Endothelial cell of umbilical vein (primary cell): ENCODE results near the gene PROM1. TPM values are rescaled to one million over a fixed set of nuclear protein-coding genes. Genes with fewer than 3 reads are reported as not detected.

Experiments used
- BruUV-seq: library from RNA; stranded (reverse); fragments of 400-500 nt; replicated peaks from 2 replicates; lab custom pipeline; 2021; lab: Mats Ljungman, UMichigan
- CTCF ChIA-PET: fragments of 300-600, 350-600 bp; sonication (Branson Sonifier 250); formaldehyde crosslinking; loops from one replicate; lab custom pipeline; 2021; ENCODE audit warnings: antibody characterized with exemption, inconsistent platforms; lab: Charles Lee
- POLR2A ChIA-PET: fragments of 300-600, 350-600 bp; sonication (Branson Sonifier 250); formaldehyde crosslinking; loops from one replicate; lab custom pipeline; 2021; ENCODE audit warnings: antibody characterized with exemption, inconsistent platforms; lab: Charles Lee
- DNase-seq: peaks from one replicate; pipeline ENCODE4 v3.0.0-alpha.2; 2011; ENCODE audit warnings: low read depth, low spot score
- FAIRE-seq: peaks from 2 replicates; lab custom pipeline; 2011; peaks lifted over from hg19 to GRCh38; lab: Jason Lieb, UNC
- H2AFZ ChIP-seq: 2 replicates; pipeline ENCODE4 v1.6.0; 2012; ENCODE audit warnings: low read depth, low read length, control low read depth, inconsistent platforms
- H3K27ac ChIP-seq: 2 replicates; pipeline ENCODE4 v1.5.1; 2011; ENCODE audit warnings: low read depth, mild to moderate bottlenecking, control low read depth, low read length, moderate library complexity; ENCODE audit not compliant: insufficient read depth
- H3K27me3 ChIP-seq, 2 experiments: 2 replicates each; pipeline versions ENCODE4 v1.6.0 to v1.6.1; 2011; ENCODE audit warnings: low read length in 2 of 2, mixed read lengths in 1 of 2; ENCODE audit not compliant: control insufficient read depth in 2 of 2, insufficient read depth in 2 of 2
- H3K36me3 ChIP-seq, 2 experiments: 2 replicates in 1 of 2; 3 replicates in 1 of 2; pipeline ENCODE4 v1.5.1; 2011; ENCODE audit warnings: low read length in 2 of 2, mild to moderate bottlenecking in 1 of 2, moderate library complexity in 1 of 2; ENCODE audit not compliant: control insufficient read depth in 2 of 2, insufficient read depth in 2 of 2; ENCODE audit errors: extremely low read depth in 1 of 2
- H3K4me1 ChIP-seq: 3 replicates; pipeline ENCODE4 v1.5.1; 2011; ENCODE audit warnings: mild to moderate bottlenecking, low read length; ENCODE audit not compliant: control insufficient read depth, insufficient read depth; ENCODE audit errors: extremely low read depth
- H3K4me2 ChIP-seq: 2 replicates; pipeline ENCODE4 v1.6.1; 2011; ENCODE audit warnings: low read length, control low read depth, mixed read lengths; ENCODE audit not compliant: insufficient read depth
- H3K4me3 ChIP-seq, 3 experiments: fragments of 200-600 bp in 1 of 3; sonication (generic), shearing (Covaris generic) in 1 of 3; replicated peaks in 1 of 3; 2 replicates each; pipeline ENCODE4 v1.5.1; 2011 to 2016; ENCODE audit warnings: control low read depth in 3 of 3, low read length in 3 of 3, mild to moderate bottlenecking in 2 of 3, inconsistent platforms in 1 of 3, low read depth in 1 of 3, moderate library complexity in 1 of 3; ENCODE audit not compliant: insufficient read depth in 1 of 3
- H3K79me2 ChIP-seq: 2 replicates; pipeline ENCODE4 v1.6.0; 2012; ENCODE audit warnings: low read length, inconsistent platforms; ENCODE audit not compliant: control insufficient read depth, insufficient read depth
- H3K9ac ChIP-seq: replicated peaks from 2 replicates; pipeline ENCODE3; 2011; ENCODE audit warnings: low read length, control low read depth; ENCODE audit not compliant: insufficient read depth; ENCODE audit errors: extremely low read depth
- H3K9me1 ChIP-seq: replicated peaks from 3 replicates; pipeline ENCODE4 v1.6.0; 2011; ENCODE audit warnings: mild to moderate bottlenecking, low read length; ENCODE audit not compliant: control insufficient read depth, insufficient read depth; ENCODE audit errors: extremely low read depth
- H3K9me3 ChIP-seq: replicated peaks from 2 replicates; pipeline ENCODE4 v1.5.1; 2012; ENCODE audit warnings: low read length, inconsistent platforms; ENCODE audit not compliant: control insufficient read depth, insufficient read depth
- H4K20me1 ChIP-seq: replicated peaks from 2 replicates; pipeline ENCODE3; 2011; ENCODE audit warnings: mild to moderate bottlenecking, low read length; ENCODE audit not compliant: control insufficient read depth, insufficient read depth; ENCODE audit errors: extremely low read depth
- EZH2 ChIP-seq: IDR thresholded peaks from 2 replicates; pipeline ENCODE4 v1.6.1; 2012; ENCODE audit warnings: borderline replicate concordance, low read depth, mild to moderate bottlenecking, moderate library complexity, low read length, inconsistent platforms; ENCODE audit not compliant: severe bottlenecking
- FOS ChIP-seq: IDR thresholded peaks from 2 replicates; pipeline ENCODE4 v1.6.1; 2011; ENCODE audit warnings: mild to moderate bottlenecking, low read length, moderate library complexity, borderline replicate concordance; ENCODE audit not compliant: insufficient read depth
- GATA2 ChIP-seq: IDR thresholded peaks from 2 replicates; pipeline ENCODE4 v1.7.0; 2011; ENCODE audit warnings: low read depth, mild to moderate bottlenecking, moderate library complexity, mixed read lengths, low read length; ENCODE audit not compliant: insufficient read length, insufficient read depth
- JUN ChIP-seq: IDR thresholded peaks from 2 replicates; pipeline ENCODE4 v1.6.1; 2011; ENCODE audit warnings: borderline replicate concordance, low read depth; ENCODE audit not compliant: insufficient read length, insufficient read depth
- POLR2A ChIP-seq: IDR thresholded peaks from 2 replicates; pipeline ENCODE4 v1.6.1; 2012; ENCODE audit warnings: low read depth, mild to moderate bottlenecking, control low read depth, low read length
- POLR2AphosphoS5 ChIP-seq: IDR thresholded peaks from 2 replicates; pipeline ENCODE4 v1.6.1; 2012; ENCODE audit warnings: low read depth, mild to moderate bottlenecking, control low read depth, low read length, moderate library complexity; ENCODE audit not compliant: insufficient read depth
- dilution Hi-C: fragments of 300-500 bp; cut with MboI; formaldehyde crosslinking; loops from one replicate; pipeline ENCODE4 v1.15.0; 2019; ENCODE audit warnings: low sequenced_read_pairs; ENCODE audit not compliant: extremely low pct_ligation_motif_present
- intact Hi-C: fragments of 100-400 bp; cut with micrococcal nuclease; formaldehyde crosslinking; loops from one replicate; pipeline ENCODE4 v1.10.0; 2022
- polyA plus RNA-seq, 4 experiments: library from polyadenylated mRNA; depleted of rRNA in 3 of 4; stranded (reverse) in 3 of 4; unstranded in 1 of 4; fragments of >200 nt; gene quantifications; 2 replicates each; pipeline versions ENCODE4 v1.2.1 to v1.2.3, GENCODE V29; 2011 to 2012; ENCODE audit warnings: missing spikeins in 1 of 4
- total RNA-seq: library from RNA; stranded (reverse); gene quantifications from 2 replicates; pipeline ENCODE4 v1.2.3, GENCODE V29; 2021
- TF ChIP-seq, protein P1 (sequence below), 2 donors: IDR thresholded peaks; 1 replicate in 1 of 2; 2 replicates in 1 of 2; pipeline ENCODE4 v1.5.1; 2011; ENCODE audit warnings: low read length in 2 of 2, mild to moderate bottlenecking in 2 of 2, moderate library complexity in 2 of 2, control low read depth in 1 of 2, inconsistent platforms in 1 of 2, low read depth in 1 of 2; ENCODE audit not compliant: insufficient read depth in 1 of 2; ENCODE audit errors: extremely low read depth in 1 of 2
- TF ChIP-seq, protein P2 (sequence below): IDR thresholded peaks from 2 replicates; pipeline ENCODE4 v1.6.1; 2011; ENCODE audit not compliant: insufficient read depth, insufficient read length

The PROM1 gene
- total and polyA plus RNA-seq, 2 donors (not counting 3 experiments of a cell fraction or from before 2014, with no cell fraction given), result 0.36 to 1.7 TPM

DNA sequence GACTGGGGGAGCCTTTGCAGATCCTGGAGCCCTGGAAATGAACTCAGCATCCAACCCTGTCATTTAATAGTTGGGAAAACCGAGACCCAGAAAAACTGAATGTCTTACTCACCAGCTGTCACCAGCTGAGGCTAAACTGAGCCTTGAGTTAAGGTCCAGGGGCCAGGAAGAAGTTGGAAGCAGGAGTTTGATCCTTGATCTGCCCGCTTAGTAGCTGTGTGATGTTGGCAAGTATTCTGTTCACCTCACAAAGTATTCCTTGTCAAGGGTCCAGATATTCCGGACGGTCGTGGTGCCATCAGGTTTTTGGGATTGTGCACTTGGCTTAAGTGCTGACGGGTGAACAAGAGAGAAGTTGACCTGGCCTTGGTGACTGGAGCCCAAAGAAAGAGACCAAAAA is 30.7 kb upstream of the PROM1 start:
- Histone ChIP-seq H3K4me2 (no peak overlapping the region), H3K4me3 (no peak overlapping the region), H4K20me1 (no peaks in the 10 kb centered on the region), H3K27ac (no peak overlapping the region), H3K27me3 (peaks cover 0 to 2% of the 10 kb centered on the region in 2 experiments), H3K9ac (no peak overlapping the region), H3K9me1 (no peaks in the 10 kb centered on the region), H3K36me3 (no peaks in the 10 kb centered on the region), H3K9me3 (no peaks in the 10 kb centered on the region), H3K79me2 (no peaks in the 10 kb centered on the region), H2AFZ (no peak overlapping the region), H3K4me1 (no peaks in the 10 kb centered on the region)
- intact Hi-C loops (no loop called here), dilution Hi-C loops (no loop called here)
- POLR2A ChIA-PET, result no interaction called here
- CTCF ChIA-PET, result no interaction called here
- no peak for DNase-seq
- no peak for FAIRE-seq
- BruUV-seq, result no TSS peak
- TF ChIP-seq, protein P1, sequence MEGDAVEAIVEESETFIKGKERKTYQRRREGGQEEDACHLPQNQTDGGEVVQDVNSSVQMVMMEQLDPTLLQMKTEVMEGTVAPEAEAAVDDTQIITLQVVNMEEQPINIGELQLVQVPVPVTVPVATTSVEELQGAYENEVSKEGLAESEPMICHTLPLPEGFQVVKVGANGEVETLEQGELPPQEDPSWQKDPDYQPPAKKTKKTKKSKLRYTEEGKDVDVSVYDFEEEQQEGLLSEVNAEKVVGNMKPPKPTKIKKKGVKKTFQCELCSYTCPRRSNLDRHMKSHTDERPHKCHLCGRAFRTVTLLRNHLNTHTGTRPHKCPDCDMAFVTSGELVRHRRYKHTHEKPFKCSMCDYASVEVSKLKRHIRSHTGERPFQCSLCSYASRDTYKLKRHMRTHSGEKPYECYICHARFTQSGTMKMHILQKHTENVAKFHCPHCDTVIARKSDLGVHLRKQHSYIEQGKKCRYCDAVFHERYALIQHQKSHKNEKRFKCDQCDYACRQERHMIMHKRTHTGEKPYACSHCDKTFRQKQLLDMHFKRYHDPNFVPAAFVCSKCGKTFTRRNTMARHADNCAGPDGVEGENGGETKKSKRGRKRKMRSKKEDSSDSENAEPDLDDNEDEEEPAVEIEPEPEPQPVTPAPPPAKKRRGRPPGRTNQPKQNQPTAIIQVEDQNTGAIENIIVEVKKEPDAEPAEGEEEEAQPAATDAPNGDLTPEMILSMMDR (IDR thresholded peaks at IDR 0.05; ENCODE audit: extremely low read depth in 1 of 2, insufficient read depth in 1 of 2, low read depth in 1 of 2, low read length in 2 of 2), result no peak
- no peak for TF ChIP-seq GATA2
- TF ChIP-seq JUN, result no peak

DNA sequence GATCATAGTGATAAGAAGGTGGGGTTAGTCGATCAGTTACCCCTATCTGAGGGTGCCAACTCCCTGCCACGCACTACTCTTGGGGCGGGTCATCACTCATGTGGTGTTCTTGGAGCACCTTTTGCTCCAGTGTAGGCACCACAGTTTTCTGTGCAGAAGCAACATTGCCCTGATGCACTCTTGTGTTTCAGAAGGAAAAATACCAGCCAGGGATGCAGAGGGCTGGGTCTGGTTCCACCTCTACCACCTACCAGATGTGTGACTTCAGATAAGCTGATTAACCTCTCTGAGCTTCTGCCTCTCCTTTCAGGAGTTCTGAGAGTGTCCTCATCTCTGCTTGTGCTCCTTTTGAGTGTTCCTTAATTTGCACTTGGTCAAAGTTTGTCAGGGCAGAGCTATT is 29.9 kb upstream of the PROM1 start:
- ChIA-PET CTCF (no interaction called here), POLR2A (no interaction called here)
- Histone ChIP-seq H3K9me3 (no peaks in the 10 kb centered on the region), H3K27ac (no peak overlapping the region), H3K27me3 (no peaks in the 10 kb centered on the region), H3K4me2 (no peak overlapping the region), H4K20me1 (no peaks in the 10 kb centered on the region), H3K9ac (no peak overlapping the region), H3K9me1 (no peaks in the 10 kb centered on the region), H3K36me3 (no peaks in the 10 kb centered on the region), H3K79me2 (no peaks in the 10 kb centered on the region), H2AFZ (no peak overlapping the region), H3K4me3 (no peak overlapping the region), H3K4me1 (no peaks in the 10 kb centered on the region)
- no peak for DNase-seq
- intact Hi-C loops, result no loop called here
- TF ChIP-seq, protein P2, sequence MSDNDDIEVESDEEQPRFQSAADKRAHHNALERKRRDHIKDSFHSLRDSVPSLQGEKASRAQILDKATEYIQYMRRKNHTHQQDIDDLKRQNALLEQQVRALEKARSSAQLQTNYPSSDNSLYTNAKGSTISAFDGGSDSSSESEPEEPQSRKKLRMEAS, result no peak
- TF ChIP-seq POLR2AphosphoS5 (no peak), FOS (no peak), JUN (no peak), POLR2A (no peak), EZH2 (no peak)
- BruUV-seq, result no TSS peak
- no peak for FAIRE-seq
- dilution Hi-C loops, result no loop called here
